Measurements from ENCODE around the gene CENPB.

GRCh38 chr20:3767110-3767426 lies 19.5 kb downstream of the CENPB start:
- TF ChIP-seq CTCF (IDR thresholded peaks at IDR 0.05): no peak
- TF ChIP-seq POLR2AphosphoS5 (IDR thresholded peaks at IDR 0.05): no peak
- no peak for TF ChIP-seq POLR2A (IDR thresholded peaks at IDR 0.05)
- TF ChIP-seq EP300 (IDR thresholded peaks at IDR 0.05): no peak
